ENCODE data around the gene WDR18.
A peak's percentile ranks its signal among the peaks of the same experiment; 100 is the strongest.

WDR18 gene

GRCh38 chr19:984165-984967 is at the start of gene WDR18:
Gene WDR18 (plus strand): TSS chr19:984345. CDS start chr19:984354, 9 bp downstream.
- peak; percentile 76 to 84 for DNase-seq (ENCODE audit: low read depth in 2 of 2)

GRCh38 chr19:934865-935479 is 49.2 kb upstream of the WDR18 start:
- DNase-seq (ENCODE audit: low read depth in 2 of 2) = no peak

- no peak for DNase-seq (ENCODE audit: low read depth in 2 of 2)
Observed at GRCh38 chr19:936175-936546, 48.0 kb upstream of the WDR18 start.

- DNase-seq (ENCODE audit: low read depth in 2 of 2) = no peak
Observed at GRCh38 chr19:937259-937694, 46.9 kb upstream of the WDR18 start.

GRCh38 chr19:938233-938923 is 45.8 kb upstream of the WDR18 start:
- no peak for DNase-seq (ENCODE audit: low read depth in 2 of 2)

GRCh38 chr19:939439-939838 is 44.7 kb upstream of the WDR18 start:
- no peak for DNase-seq (ENCODE audit: low read depth in 2 of 2)

GRCh38 chr19:939922-940321 is 44.2 kb upstream of the WDR18 start:
- no peak for DNase-seq (ENCODE audit: low read depth in 2 of 2)

GRCh38 chr19:940591-941291 is 43.4 kb upstream of the WDR18 start:
- DNase-seq (ENCODE audit: low read depth in 2 of 2) = peak; percentile 39 to 49

- DNase-seq (ENCODE audit: low read depth in 2 of 2) = no peak
Observed at GRCh38 chr19:941292-942132, 42.6 kb upstream of the WDR18 start.

GRCh38 chr19:942133-942645 is 42.0 kb upstream of the WDR18 start:
- no peak for DNase-seq (ENCODE audit: low read depth in 2 of 2)

GRCh38 chr19:943551-944170 is 40.5 kb upstream of the WDR18 start:
- no peak for DNase-seq (ENCODE audit: low read depth in 2 of 2)

GRCh38 chr19:944171-944567 is 40.0 kb upstream of the WDR18 start:
- no peak for DNase-seq (ENCODE audit: low read depth in 2 of 2)

- DNase-seq (ENCODE audit: low read depth in 2 of 2) = no peak
Observed at GRCh38 chr19:944663-945241, 39.4 kb upstream of the WDR18 start.

GRCh38 chr19:945401-946252 is 38.5 kb upstream of the WDR18 start:
- DNase-seq (ENCODE audit: low read depth in 2 of 2) = no peak

- DNase-seq (ENCODE audit: low read depth in 2 of 2) = no peak
Observed at GRCh38 chr19:947090-947706, 36.9 kb upstream of the WDR18 start.

GRCh38 chr19:947707-948539 is 36.2 kb upstream of the WDR18 start:
- no peak for DNase-seq (ENCODE audit: low read depth in 2 of 2)

GRCh38 chr19:948842-949496 is 35.2 kb upstream of the WDR18 start:
- no peak for DNase-seq (ENCODE audit: low read depth in 2 of 2)
